VCaP (cell line): ENCODE data around the gene CTNND2.
A peak's percentile ranks its signal among the peaks of the same experiment; 100 is the strongest.

Source experiments
- H3K27ac ChIP-seq: fragments of 450-650 bp; 2 replicates; pipeline ENCODE4 v1.5.1; 2017
- TF ChIP-seq, protein P1 (sequence below): fragments of 450-650 bp; conservative IDR thresholded peaks from 2 replicates; pipeline ENCODE4 v1.5.1; 2017; ENCODE audit warnings: mild to moderate bottlenecking, moderate library complexity

Gene CTNND2

DNA sequence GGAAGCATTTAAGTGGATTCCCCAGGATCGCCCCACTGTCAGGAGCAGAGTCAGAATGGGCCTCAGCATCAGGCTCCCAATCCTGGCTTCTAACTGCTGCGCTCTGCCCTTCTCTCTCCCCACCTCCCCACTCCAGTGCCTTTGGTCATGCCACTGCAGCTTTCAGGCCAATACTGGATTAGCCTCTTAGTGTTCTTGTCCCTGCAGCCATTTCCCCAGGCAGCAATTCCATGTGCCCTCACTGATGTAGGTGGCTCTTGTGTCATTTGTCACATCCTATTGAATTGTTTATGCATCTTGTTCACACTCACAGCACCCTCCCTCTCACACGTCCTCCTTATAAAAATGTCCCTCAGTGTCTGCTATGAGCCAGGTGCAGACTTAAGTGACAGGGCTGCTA lies 599.0 kb downstream of the CTNND2 start:
- no peak overlapping the region for H3K27ac ChIP-seq
- TF ChIP-seq, protein P1, sequence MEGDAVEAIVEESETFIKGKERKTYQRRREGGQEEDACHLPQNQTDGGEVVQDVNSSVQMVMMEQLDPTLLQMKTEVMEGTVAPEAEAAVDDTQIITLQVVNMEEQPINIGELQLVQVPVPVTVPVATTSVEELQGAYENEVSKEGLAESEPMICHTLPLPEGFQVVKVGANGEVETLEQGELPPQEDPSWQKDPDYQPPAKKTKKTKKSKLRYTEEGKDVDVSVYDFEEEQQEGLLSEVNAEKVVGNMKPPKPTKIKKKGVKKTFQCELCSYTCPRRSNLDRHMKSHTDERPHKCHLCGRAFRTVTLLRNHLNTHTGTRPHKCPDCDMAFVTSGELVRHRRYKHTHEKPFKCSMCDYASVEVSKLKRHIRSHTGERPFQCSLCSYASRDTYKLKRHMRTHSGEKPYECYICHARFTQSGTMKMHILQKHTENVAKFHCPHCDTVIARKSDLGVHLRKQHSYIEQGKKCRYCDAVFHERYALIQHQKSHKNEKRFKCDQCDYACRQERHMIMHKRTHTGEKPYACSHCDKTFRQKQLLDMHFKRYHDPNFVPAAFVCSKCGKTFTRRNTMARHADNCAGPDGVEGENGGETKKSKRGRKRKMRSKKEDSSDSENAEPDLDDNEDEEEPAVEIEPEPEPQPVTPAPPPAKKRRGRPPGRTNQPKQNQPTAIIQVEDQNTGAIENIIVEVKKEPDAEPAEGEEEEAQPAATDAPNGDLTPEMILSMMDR: no peak

DNA sequence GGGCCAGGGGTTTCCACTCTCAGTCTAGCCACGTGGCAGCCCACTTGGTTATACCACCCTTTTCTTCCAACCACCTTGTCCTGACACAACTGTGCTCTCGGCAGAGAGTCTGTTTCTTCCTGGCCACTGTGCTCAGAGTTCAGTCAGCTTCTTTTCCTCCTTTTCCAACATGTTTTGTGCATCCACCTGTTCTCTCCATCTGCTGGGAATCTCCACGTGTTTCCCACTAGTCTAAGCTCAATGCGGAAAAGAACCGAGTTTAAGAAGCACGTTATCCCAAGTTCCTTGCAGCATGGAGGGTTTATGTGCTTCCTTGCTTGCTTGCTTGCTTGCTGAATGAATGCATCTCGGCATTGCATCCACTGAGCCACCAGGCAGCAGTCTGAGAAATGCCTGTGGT lies 599.6 kb downstream of the CTNND2 start:
- TF ChIP-seq, protein P1: no peak
- H3K27ac ChIP-seq: no peak overlapping the region

DNA sequence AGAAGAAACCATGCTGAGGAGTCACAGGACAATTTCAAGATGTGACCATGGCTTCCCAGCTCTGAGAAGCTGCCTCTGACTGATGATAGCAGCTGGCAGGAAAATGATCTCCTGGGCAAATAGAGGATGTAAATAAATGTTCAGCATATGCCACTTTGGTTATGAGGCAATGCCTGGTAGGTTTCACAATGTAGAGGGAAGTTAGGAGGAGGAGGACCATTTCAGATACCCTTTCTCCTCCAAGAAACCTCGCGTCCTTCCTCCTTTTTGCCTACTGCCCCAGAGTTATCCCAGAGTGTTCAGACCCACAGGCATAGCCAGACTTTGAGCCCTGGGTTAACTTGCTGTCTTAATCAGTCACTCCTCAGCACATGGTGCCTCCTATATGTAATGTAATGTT lies 601.6 kb downstream of the CTNND2 start:
- TF ChIP-seq, protein P1: no peak
- no peak overlapping the region for H3K27ac ChIP-seq

DNA sequence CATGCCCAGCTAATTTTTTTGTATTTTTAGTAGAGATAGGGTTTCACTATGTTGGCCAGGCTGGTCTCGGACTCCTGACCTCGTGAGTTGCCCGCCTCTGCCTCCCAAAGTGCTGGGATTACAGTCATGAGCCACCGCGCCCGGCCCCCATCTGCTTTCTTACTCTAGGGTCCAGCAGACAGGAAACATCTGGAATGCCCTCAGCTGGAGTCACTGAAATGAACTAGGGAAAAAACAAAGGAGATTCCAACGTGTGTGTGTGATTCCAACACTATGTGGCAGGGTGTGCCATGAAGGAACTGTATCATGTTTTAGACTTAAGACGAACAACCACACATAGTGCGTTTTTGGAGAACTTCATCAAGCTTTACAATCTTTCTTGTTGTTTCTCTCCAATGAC lies 603.1 kb downstream of the CTNND2 start:
- H3K27ac ChIP-seq: no peak overlapping the region

DNA sequence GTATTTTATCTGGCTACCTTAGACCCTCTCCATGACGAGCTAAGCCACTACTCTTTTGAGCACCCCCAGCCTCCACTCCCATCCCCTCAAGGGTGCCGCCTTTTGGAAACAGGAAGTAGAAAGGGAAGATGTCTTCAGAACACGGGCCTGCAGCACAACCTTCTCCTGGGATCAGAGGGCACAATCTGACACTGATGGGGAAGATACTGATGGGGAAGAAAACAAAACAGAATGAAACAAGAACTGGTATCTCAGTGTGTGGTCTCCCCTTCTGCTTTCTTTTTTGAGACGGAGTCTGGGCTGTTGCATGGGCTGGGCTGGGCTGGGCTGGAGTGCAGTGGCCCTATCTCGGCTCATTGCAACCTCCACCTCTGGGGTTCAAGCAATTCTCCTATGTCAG lies 603.5 kb downstream of the CTNND2 start:
- TF ChIP-seq, protein P1: no peak
- H3K27ac ChIP-seq: no peak overlapping the region

More for the DNA sequence above, 603.1 kb downstream of the CTNND2 start:
- TF ChIP-seq, protein P1: no peak

DNA sequence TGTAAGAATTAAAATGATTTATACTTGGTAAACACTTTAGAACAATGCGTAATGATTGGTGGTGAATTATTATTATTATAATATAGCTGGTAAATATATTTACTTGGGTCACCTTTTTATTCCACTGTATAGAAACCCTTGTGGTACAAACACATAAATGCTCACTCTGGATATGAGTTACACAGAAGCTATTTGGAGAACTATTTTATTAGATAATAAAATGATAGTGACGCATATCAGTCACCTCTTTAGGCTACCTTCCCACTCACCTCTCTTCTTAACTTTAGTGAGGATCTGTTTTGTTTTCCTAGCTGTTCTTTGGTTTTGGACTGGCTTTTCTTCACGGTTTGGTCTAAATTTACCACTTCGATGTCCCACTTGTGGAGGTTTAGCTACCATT lies 605.4 kb downstream of the CTNND2 start:
- TF ChIP-seq, protein P1: no peak
- H3K27ac ChIP-seq: no peak overlapping the region; the same call in 1 of the 2 replicates

DNA sequence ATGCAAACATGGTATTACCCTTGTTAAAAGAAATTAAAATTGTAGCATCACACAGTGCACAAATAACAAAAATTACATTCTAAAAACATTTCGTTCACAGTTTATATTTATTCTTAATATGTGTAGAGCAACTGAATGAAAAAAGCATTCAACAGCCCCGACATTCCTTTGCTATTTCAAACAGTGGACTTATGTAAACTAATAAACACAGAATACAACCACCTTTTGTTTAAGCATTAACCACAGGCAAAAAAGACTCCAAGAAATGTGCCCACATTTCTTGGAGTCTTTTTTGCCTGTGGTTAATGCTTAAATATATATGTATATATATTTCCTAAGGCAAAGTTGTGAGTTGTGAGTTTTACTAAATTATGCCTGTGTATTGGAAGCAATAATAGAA lies 610.7 kb downstream of the CTNND2 start:
- H3K27ac ChIP-seq: peak overlapping the region; percentile 90
- TF ChIP-seq, protein P1: no peak
